Ureter (tissue), 1 donor: ENCODE measurements around the gene PTPN1. TPM values are rescaled to one million over a fixed set of nuclear protein-coding genes. Genes with fewer than 3 reads are reported as not detected.

Source experiments
- DNase-seq: peaks from one replicate; pipeline ENCODE4 v3.0.0-alpha.2; 2020; ENCODE audit warnings: low spot score
- total RNA-seq: library from RNA; stranded (reverse); gene quantifications from one replicate; pipeline ENCODE4 v1.2.4, GENCODE V29; 2023
- donor health status: DM: yes; HTN: yes; CAD: no.

PTPN1 gene
- total RNA-seq, 1 donor from 2014 or later: 33.6 TPM

- DNase-seq: no peak
Observed at GRCh38 chr20:50575865-50576720, 65.9 kb downstream of the PTPN1 start.

- DNase-seq: no peak
Observed at GRCh38 chr20:50577175-50578018, 67.2 kb downstream of the PTPN1 start.

- no peak for DNase-seq
Observed at GRCh38 chr20:50578061-50578777, 68.0 kb downstream of the PTPN1 start.

GRCh38 chr20:50578778-50579165, 68.6 kb downstream of the PTPN1 start:
- DNase-seq: no peak

- DNase-seq: no peak
Observed at GRCh38 chr20:50579511-50579910, 69.3 kb downstream of the PTPN1 start.

GRCh38 chr20:50580016-50580747, 70.0 kb downstream of the PTPN1 start:
- DNase-seq: no peak

GRCh38 chr20:50580842-50581544, 70.8 kb downstream of the PTPN1 start:
- DNase-seq: no peak

- no peak for DNase-seq
Observed at GRCh38 chr20:50582092-50582491, 71.9 kb downstream of the PTPN1 start.

GRCh38 chr20:50582591-50583234, 72.5 kb downstream of the PTPN1 start:
- no peak for DNase-seq

- no peak for DNase-seq
Observed at GRCh38 chr20:50583442-50584150, 73.4 kb downstream of the PTPN1 start.

GRCh38 chr20:50584687-50585086, 74.5 kb downstream of the PTPN1 start:
- no peak for DNase-seq

- DNase-seq: no peak
Observed at GRCh38 chr20:50585214-50585613, 75.0 kb downstream of the PTPN1 start.

GRCh38 chr20:50585678-50586077, 75.5 kb downstream of the PTPN1 start:
- no peak for DNase-seq

GRCh38 chr20:50586531-50587232, 76.5 kb downstream of the PTPN1 start:
- DNase-seq: no peak

- no peak for DNase-seq
Observed at GRCh38 chr20:50587291-50587961, 77.2 kb downstream of the PTPN1 start.

GRCh38 chr20:50588034-50588736, 78.0 kb downstream of the PTPN1 start:
- no peak for DNase-seq

GRCh38 chr20:50589548-50590347, 79.6 kb downstream of the PTPN1 start:
- DNase-seq: no peak
